ENCODE results near the gene TRA2B.

Gene TRA2B

GRCh38 chr3:185954366-185954723, 16.5 kb upstream of the TRA2B start:
- DNase-seq, result no peak

DNA sequence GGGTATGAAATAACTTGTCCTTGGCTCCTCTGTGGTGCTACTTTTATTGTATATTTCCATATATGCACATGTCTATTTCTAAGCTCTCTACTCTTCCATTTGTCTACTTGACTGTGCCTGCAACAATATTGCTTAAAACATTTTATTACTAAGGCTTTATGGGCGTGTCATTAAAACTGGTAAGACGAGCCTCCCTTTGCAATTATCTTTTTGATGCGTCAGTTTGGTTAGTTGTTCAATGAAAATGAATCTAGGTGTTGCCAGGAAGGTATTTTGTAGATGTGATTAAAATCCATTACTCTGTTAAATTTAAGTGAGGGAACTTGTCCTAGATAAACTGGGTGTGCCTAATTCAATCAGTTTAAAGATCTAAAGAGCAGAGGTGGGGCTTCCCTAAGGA, 12.9 kb upstream of the TRA2B start:
- DNase-seq, result no peak

DNA sequence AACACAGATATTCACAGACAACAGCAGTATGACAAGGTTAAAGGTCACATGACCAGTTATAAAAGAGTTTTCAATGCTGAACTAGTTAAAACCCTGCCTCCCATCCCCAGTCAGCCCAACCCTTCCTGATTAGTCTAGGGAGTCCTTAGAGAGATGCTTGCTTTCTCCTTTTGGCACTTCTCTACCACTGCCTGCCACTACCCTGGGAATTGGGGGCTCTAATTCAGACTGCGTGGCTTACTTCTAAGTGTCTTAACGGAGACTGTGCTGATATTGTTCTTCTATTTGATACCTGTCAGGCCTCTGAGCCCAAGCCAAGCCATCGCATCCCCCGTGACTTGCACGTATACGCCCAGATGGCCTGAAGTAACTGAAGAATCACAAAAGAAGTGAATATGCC, 11.7 kb upstream of the TRA2B start:
- no peak for DNase-seq

- DNase-seq, result no peak
Observed at GRCh38 chr3:185948292-185948691, 10.5 kb upstream of the TRA2B start.

- no peak for DNase-seq
Observed at GRCh38 chr3:185943760-185944106, 5.9 kb upstream of the TRA2B start.

- DNase-seq, result peak in 57 of 58 donors; percentile 5 to 87 (median 63)
Observed at GRCh38 chr3:185942907-185943759, 5.3 kb upstream of the TRA2B start.

DNA sequence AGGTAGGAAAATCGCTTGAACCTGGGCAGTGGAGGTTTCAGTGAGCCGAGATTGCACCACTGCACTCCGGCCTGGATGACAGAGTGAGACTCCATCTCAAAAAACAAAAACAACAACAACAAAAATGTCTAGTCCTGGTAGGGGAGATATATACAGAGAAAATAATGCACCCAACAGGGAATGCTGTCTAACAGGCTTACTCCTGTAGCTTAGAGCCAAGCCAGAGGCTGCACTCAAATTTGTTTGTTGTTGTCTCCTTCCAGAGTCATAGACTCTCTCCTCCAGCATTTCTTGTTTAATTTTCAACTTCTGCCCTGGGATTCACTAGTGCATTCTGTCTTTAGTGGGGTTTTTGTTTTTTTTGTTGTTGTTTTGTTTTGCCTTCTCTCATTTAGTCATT, 4.6 kb upstream of the TRA2B start:
- DNase-seq, result no peak

GRCh38 chr3:185940951-185941350, 3.1 kb upstream of the TRA2B start:
- no peak for DNase-seq

DNA sequence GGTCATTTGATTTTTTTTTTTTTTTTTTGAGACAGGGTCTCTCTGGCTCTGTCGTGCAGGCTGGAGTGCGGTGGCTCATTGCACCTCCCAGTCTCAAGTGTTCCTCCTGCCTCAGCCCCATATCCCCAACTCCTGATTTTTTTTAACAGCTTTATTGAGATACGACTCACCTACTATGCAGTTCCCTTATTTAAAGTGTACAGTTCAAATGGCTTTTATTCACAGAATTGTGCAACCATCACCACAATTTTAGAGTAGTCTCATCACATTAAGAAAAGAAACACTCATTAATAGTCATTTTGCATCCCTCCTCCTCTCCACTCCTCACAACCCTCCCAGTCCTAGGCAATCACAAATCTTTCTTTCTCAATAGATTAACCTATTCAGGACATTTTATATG, 1.9 kb upstream of the TRA2B start:
- no peak for DNase-seq

GRCh38 chr3:185936814-185937688, 763 bp downstream of the TRA2B start:
- peak in 57 of 58 donors; percentile 24 to 82 (median 66) for DNase-seq

GRCh38 chr3:185936273-185936629, 1.6 kb downstream of the TRA2B start:
- DNase-seq, result no peak

- DNase-seq, result no peak
Observed at GRCh38 chr3:185935465-185936272, 2.1 kb downstream of the TRA2B start.

DNA sequence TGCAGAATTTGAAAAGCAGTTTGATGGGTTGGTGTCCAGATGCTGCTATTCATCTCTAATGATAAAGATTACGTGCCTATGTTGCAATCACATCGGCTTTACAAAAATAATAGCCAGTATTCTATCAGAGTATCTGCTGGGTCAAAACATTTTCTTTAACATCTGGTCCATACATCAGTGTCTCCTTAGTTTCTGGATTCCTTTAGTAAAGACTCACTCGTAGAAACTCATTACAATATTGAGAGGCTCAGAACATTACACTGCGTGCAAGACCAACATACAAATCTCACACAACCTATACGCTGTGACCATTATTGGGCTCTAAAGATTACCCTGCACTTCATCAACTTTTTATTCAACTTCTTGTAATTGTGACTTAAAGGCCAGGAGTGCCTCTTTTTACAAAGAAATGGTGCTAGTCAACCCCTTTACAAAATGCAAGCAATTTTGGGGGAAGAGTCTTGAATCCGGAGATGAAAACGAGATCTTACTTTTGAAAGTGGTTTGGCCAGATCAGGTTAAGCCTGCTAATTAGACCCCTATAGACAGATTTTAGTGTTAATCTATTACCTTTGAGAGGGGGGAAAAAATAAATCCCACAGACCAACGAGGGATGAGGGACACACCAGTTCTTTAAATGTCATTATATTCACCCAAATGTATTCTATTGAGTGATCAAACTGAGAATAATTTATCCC, 2.9 kb downstream of the TRA2B start:
- no peak for DNase-seq

DNA sequence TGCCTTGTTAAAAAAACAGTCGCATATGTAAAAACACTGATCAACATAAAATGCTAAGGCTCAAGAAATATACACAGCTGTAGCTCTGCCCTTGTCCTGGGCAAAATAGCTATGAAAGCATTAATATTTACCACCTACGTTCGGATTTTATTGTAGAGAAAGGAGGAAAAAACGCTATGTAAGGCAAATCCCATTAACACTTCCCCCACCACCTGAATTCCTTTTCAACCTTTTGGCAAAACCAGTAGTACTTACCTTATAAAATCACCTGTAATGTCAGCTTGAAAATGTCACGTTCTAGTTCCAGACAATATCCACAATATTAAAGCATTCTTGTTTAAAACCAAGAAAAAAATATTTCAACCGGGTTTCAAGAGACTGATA, 3.6 kb downstream of the TRA2B start:
- no peak for DNase-seq

GRCh38 chr3:185933374-185934173, 4.2 kb downstream of the TRA2B start:
- no peak for DNase-seq

DNA sequence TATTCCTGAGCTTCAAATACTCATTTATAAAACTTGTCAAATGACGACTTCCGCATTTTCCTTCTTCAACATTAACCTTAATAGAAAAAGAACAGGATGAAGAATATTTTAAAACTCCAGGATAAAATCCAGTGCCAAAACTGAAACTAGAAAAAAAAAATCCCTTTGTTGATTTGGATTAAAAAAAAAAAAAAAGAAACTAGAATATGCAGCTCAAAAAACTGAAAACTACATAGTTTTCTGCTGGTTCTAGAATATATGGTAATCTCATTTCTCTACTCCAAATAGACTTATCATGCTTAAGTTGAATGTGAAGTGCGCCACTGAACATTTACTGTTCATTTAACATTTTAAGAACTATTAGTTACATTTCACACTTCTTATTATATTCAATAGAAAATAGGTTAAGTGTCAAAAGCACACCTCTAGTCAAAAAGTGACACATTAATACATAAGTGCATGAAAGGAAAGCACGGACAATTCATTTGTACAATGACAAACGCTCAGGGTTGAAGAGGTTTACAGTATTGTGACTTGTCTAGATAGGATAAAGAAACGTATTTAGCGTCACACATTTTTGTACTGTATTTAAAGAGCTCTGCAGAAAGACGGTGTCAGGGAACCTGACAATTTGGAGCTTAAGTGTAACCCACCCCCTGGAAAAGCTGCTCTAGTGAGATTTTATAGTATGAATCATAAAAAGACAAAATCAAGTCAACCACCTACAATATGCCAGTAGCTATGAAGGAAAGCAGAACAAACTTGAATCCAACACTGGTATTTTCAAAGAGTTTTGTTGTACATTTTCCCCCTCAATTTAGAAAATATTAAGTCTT, 5.8 kb downstream of the TRA2B start:
- no peak for DNase-seq

DNA sequence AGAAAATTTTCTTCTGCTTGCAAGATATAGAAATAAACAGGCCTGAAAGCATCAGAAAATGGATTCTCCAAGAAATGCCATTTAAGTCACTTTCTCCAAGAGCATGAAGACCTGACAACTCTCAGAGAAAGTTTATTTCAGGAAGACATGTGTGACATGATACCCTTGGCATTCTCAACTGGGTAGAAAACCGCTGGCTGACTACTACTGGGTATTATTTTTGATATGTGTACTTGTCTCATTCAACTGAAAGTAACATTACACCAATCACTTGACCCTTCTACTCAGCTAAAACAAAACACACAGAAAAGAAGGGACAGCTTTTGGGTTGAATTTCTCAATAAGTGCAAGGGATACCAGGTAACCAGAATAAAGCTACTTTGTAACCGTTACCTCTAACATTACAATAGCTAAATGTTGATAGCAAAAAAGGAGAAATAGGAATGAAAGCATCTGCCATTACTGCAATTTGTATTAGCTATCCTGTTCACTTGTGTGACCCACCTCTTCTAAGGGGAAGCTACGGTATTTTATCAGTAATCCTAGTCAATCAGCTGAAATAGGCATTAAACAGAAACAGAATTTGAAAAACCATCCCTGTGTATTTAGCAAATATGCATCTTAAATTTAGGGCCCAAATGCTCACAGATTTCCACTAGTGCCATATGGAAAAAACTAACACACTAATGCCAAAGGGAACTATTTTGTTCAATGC, 7.3 kb downstream of the TRA2B start:
- DNase-seq, result no peak
